HG02642 (cell line): ENCODE data around the gene DDX60.
"Not testable (repeated sequence)": the region's sequence is repeated elsewhere in the genome, so short reads cannot be mapped to it uniquely, and the experiment has no call there.

Source experiments
- ATAC-seq: cut with Tn5 transposase; IDR thresholded peaks from one replicate; pipeline ENCODE4 v1.9.1; 2021; ENCODE audit warnings: mild to moderate bottlenecking; ENCODE audit not compliant: unreplicated experiment, poor library complexity

DDX60 gene

GRCh38 chr4:168218645-168219044 is 99.9 kb downstream of the DDX60 start:
- ATAC-seq: no peak

GRCh38 chr4:168213511-168213910 is 105.0 kb downstream of the DDX60 start:
- ATAC-seq: not testable (repeated sequence)

DNA sequence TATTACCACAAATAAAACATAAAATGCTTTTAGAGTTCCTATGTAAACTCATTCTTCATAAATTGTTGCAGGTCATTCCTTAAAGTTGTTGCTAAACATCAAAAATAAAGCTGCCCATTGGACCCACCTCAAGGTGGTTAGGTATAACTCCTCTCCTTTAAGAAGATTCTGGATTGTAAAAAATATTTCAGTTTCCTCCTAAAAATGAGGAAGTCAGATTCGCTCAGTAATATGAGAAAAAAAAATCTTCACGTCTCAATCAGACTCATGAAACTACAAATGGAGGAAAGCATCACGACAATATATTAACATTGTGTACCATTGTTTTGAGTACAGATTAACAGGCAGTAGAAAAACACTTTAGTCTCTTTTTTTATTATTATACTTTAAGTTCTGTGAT is 105.9 kb downstream of the DDX60 start:
- ATAC-seq: no peak

DNA sequence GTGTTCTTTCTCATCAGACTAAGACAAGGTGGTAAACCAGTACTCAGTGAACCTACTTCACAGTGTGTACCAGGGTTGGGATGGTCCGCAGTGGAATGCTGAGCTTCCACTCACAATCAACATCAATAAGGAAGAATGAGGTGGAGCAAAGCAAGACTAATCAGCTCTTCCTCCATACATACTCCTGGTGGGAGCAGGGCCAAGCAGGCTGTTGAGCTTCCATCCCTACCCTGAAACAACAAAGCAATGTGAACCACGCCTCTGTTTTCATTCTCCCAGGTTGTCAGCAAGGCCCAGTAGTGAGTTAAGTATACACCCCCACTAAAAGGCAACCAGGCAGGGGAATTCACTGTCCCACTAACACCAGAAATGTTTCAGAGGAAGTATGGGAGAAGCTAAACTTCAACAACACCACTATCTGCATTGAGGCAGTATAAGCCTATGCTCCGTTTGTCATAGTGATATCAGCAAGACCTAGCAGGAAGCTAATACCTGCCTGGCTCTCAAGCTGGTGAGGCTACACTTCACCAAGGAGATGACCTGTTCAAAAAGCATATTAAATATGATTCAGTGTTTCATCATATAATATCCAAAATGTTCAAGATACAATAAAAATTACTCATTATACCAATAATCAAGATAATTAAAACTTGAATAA is 109.5 kb downstream of the DDX60 start:
- ATAC-seq: no peak

DNA sequence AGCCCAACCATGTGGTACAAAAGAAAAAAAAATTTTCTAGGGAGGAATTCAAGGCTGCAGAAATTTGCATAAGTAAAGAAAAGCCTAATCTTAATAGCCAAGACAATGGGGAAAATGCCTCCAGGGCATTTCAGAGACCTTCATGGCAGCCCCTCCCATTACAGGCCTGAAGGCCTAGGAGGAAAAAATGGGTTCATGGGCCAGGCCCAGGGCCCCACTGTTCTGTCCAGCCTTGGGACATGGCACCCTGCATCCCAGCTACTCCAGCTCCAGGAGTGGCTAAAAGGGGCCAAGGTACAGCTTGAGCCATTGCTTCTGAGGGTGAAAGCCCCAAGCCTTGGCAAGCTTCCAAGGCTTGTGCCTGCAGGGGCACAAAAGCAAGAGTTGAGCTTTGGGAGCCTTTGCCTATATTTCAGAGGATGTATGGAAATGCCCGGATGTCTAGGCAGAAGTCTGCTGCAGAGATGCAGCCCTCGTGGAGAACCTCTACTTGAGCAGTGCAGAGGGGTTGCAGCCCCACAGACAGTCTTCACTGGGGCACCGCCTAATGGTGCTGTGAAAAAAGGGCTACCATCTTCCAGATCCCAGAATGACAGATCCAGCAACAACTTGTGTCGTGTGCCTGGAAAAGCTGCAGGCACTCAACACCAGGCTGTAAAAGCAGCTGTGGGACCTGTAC is 115.2 kb downstream of the DDX60 start:
- no peak for ATAC-seq

DNA sequence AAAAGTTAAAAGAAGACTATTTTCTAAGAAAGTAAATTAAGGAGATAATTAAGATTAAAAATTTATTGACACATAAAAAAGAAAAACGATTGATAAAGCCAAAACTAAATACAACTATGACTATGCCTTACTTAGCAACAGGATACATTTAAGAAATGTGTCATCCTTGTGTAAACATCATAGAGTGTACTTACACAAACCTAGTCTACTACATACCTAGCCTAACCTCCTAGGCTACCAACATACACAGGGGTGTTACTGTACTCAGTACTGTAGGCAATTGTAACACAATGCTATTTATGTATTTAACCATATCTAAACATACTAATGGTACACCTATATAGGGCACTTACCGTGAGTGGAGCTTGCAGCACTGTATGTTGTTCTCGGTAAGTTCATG is 117.9 kb downstream of the DDX60 start:
- no peak for ATAC-seq

DNA sequence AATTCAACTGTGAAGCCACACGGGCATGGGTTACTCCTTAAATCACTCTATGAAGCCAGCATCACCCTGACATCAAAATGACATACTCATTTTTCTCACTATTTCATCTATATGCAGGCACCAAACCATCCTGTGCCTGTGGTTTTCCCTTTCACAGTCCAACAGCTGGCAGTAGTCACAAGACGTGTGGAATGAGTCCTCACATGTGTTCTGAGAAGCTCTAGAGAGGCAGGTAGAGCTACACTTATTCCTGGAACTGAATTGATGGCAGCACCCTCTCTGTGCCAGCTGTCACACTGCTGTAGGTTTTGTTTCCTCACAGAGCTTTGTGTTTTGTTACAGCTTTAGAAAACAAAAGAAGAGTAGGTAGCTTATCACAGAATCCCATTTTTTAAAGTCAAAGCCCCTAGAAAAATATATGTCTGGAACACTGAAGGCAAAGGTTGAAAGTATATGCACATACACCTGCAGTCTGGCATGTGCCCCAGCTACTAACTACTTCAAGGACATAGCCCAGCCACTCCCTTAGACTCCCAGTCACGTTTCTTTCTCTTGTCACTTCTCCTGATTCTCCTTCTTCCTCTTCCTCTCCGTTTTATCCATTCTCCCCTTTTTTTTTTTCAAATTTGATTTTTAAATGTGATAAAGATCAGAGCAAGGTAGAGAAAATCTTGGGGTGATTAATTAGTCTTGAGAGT is 119.1 kb downstream of the DDX60 start:
- no peak for ATAC-seq

DNA sequence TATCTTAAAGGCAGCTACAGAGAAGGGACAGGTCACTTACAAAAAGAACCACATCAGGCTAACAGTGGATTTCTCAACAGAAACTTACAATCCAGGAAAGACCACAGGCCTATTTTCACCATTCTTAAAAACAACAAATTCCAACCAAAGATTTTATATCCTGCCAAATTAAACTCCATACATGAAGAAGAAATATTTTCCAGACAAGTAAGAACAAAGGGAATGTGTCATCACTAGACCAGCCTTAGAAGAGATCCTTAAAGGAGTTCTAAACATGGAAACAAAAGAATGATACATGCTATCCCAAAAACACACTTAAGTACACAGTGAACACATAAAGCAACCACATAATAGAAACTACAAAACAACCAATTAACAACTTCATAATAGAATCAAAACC is 120.6 kb downstream of the DDX60 start:
- no peak for ATAC-seq

DNA sequence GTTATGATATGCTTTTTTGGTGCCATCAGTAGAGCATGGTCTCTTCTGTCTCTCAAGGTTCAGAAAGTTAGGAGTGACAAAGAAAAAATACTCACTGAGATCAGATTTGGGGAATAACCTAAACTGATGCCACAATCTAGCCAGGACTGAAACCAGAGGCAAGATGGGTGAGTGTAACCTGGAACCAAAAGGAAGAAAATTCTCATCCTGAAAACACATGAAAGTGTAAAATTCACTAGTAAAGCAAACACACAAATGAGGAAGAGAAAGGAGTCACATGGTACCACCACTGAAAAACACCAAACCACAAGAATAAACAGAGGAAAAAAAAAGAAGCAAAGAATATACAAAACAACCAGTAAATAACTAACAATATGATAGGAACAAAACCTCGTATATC is 129.8 kb downstream of the DDX60 start:
- peak; percentile 64 for ATAC-seq

GRCh38 chr4:168183717-168184571 is 134.6 kb downstream of the DDX60 start:
- ATAC-seq: no peak

DNA sequence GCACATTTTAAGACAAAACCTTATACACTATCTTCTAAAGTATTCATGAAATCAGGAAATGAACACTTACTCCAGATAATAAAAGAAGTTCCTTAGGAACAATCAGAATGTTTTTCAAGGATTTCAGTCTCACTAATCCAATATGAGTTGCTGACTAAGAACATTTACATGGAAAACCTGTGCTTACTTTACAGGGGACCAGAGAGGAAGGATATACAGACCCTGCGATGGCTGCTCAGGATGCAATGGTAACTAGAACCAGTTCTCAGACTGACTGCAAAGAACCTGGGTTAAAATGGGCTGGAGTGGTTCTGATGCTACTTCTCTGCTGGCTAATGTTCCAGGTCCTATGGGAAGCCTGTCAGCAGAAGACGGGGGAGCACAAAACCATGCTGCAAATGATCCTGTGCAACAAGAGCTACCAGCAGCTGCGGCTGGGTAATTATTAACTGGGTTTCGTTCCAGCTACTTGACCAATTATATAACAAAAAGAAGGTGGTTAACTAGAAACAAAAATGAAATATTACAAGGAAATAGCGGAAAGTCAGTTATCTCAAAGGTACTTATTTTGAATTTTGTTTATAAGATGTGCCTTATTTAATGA is 140.9 kb downstream of the DDX60 start:
- ATAC-seq: no peak

GRCh38 chr4:168174308-168174707 is 144.2 kb downstream of the DDX60 start:
- no peak for ATAC-seq

DNA sequence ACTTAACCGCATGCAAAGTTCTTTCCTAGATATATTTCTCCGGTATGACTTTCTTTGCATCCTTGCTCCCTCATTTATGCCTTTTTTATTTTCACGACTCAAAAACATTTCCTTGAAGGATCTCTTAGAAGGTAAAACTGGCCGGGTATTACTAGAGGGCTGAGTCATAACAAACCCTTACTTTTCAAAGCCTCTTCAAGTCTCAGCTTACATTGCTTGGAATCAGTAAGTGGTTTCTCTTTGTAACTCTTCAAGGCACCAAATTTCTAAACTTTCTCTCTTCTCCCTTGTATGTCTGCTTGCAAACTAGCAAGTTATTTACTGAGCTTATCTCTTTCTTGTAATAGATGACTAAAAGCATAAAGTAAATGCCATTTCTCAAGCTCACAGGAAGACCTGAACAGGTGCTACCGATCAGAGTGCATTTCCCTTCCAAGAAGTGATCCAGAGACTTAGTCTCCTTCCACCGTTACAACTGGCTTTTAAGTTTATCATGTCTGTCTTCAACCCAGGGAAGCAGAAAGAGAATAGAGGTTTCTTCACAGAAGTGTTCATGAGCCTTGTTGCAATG is 150.8 kb downstream of the DDX60 start:
- ATAC-seq: no peak
